ENCODE results near the gene SMAP2. TPM values are rescaled to one million over a fixed set of nuclear protein-coding genes. Genes with fewer than 3 reads are reported as not detected.
"Not testable (repeated sequence)": the region's sequence is repeated elsewhere in the genome, so short reads cannot be mapped to it uniquely, and the experiment has no call there.

Gene SMAP2
- total RNA-seq, 1 experiment from 2014 or later = 6.8 TPM

- ChIA-PET CTCF (interaction anchor here (0.6 kb wide), 2 partner anchors 32 to 745 kb away, joined by 3 to 5 read pairs; partner anchors contain the start of gene SMAP2), POLR2A (no interaction called here)
- Histone ChIP-seq H3K9me3 (no peaks in the 10 kb centered on the region), H3K36me3 (ENCODE audit: control insufficient read depth, insufficient read depth, low read length) (no peaks in the 10 kb centered on the region), H3K4me1 (no peaks in the 10 kb centered on the region), H3K4me3 (ENCODE audit: low read depth, low read length) (no peak overlapping the region), H3K27me3 (replicated peaks; ENCODE audit: control insufficient read depth, insufficient read depth, low read length) (no peaks in the 10 kb centered on the region)
- H3K27ac Mint-ChIP-seq (ENCODE audit: unreplicated experiment) = no peak overlapping the region
- no TSS peak for BruUV-seq (replicated peaks)
- H3K27me3 Mint-ChIP-seq (ENCODE audit: insufficient read depth, unreplicated experiment) = no peaks in the 10 kb centered on the region
- TF ChIP-seq CTCF (IDR thresholded peaks at IDR 0.05; ENCODE audit: insufficient read depth in 1 of 2, low read depth in 1 of 2, low read length in 1 of 2, severe bottlenecking in 1 of 2, unreplicated experiment in 1 of 2) = no peak
- no peak for DNase-seq
- intact Hi-C loops (cut with micrococcal nuclease; ENCODE audit: unreplicated experiment) = no loop called here
- peaks cover 6% of the 10 kb centered on the region for H3K36me3 Mint-ChIP-seq (ENCODE audit: insufficient read depth, unreplicated experiment)
- H3K4me3 Mint-ChIP-seq (ENCODE audit: unreplicated experiment) = no peak overlapping the region
- H3K4me1 Mint-ChIP-seq (ENCODE audit: low read depth, unreplicated experiment) = peaks cover 8% of the 10 kb centered on the region
- no peaks in the 10 kb centered on the region for H3K9me3 Mint-ChIP-seq (ENCODE audit: unreplicated experiment)
These were observed 31.8 kb upstream of the SMAP2 start for GRCh38 chr1:40341491-40342380.

- H3K4me1 Mint-ChIP-seq (ENCODE audit: low read depth, unreplicated experiment); H3K9me3 ChIP-seq; H3K27ac Mint-ChIP-seq (ENCODE audit: unreplicated experiment); H3K36me3 ChIP-seq (ENCODE audit: control insufficient read depth, insufficient read depth, low read length); POLR2A ChIA-PET; H3K4me1 ChIP-seq; H3K4me3 Mint-ChIP-seq (ENCODE audit: unreplicated experiment); H3K27me3 ChIP-seq (replicated peaks; ENCODE audit: control insufficient read depth, insufficient read depth, low read length); H3K9me3 Mint-ChIP-seq (ENCODE audit: unreplicated experiment); CTCF ChIA-PET; DNase-seq; H3K4me3 ChIP-seq (ENCODE audit: low read depth, low read length); BruUV-seq (replicated peaks); H3K36me3 Mint-ChIP-seq (ENCODE audit: insufficient read depth, unreplicated experiment); H3K27me3 Mint-ChIP-seq (ENCODE audit: insufficient read depth, unreplicated experiment); intact Hi-C loops (cut with micrococcal nuclease; ENCODE audit: unreplicated experiment): not testable (repeated sequence)
These were observed 31.2 kb upstream of the SMAP2 start for GRCh38 chr1:40342381-40342717.

GRCh38 chr1:40344597-40344996, 28.9 kb upstream of the SMAP2 start:
- TF ChIP-seq CTCF (IDR thresholded peaks at IDR 0.05; ENCODE audit: insufficient read depth in 1 of 2, low read depth in 1 of 2, low read length in 1 of 2, severe bottlenecking in 1 of 2, unreplicated experiment in 1 of 2) = no peak
- no TSS peak for BruUV-seq (replicated peaks)
- H3K27ac Mint-ChIP-seq (ENCODE audit: unreplicated experiment) = no peak overlapping the region
- H3K4me3 Mint-ChIP-seq (ENCODE audit: unreplicated experiment) = no peak overlapping the region
- DNase-seq = peak; percentile 15 to 34
- Histone ChIP-seq H3K4me1 (no peaks in the 10 kb centered on the region), H3K27me3 (replicated peaks; ENCODE audit: control insufficient read depth, insufficient read depth, low read length) (no peaks in the 10 kb centered on the region), H3K9me3 (no peaks in the 10 kb centered on the region), H3K4me3 (ENCODE audit: low read depth, low read length) (no peak overlapping the region), H3K36me3 (ENCODE audit: control insufficient read depth, insufficient read depth, low read length) (no peaks in the 10 kb centered on the region)
- POLR2A ChIA-PET = no interaction called here
- no peaks in the 10 kb centered on the region for H3K27me3 Mint-ChIP-seq (ENCODE audit: insufficient read depth, unreplicated experiment)
- no peaks in the 10 kb centered on the region for H3K4me1 Mint-ChIP-seq (ENCODE audit: low read depth, unreplicated experiment)
- CTCF ChIA-PET = interaction anchor here (0.8 to 1.0 kb wide), 2 partner anchors 60 to 201 kb away, joined by 4 to 13 read pairs; no protein-coding TSS in a partner anchor
- peaks cover 5% of the 10 kb centered on the region for H3K36me3 Mint-ChIP-seq (ENCODE audit: insufficient read depth, unreplicated experiment)
- H3K9me3 Mint-ChIP-seq (ENCODE audit: unreplicated experiment) = no peaks in the 10 kb centered on the region
- intact Hi-C loops (cut with micrococcal nuclease; ENCODE audit: unreplicated experiment) = loop anchor here (2.0 kb wide), 1 partner anchor 60 kb away; no protein-coding TSS in a partner anchor

Data from Caco-2 (cell line).